NT2/D1 (cell line): ENCODE data around the gene ABCA13.

Experiments
- SUZ12 ChIP-seq: IDR thresholded peaks from 2 replicates; pipeline ENCODE4 v1.6.1; 2011; ENCODE audit not compliant: insufficient read length, insufficient read depth; ENCODE audit errors: extremely low read depth
- YY1 ChIP-seq: IDR thresholded peaks from 2 replicates; pipeline ENCODE4 v1.6.1; 2011; ENCODE audit not compliant: insufficient read length, insufficient read depth

GRCh38 chr7:48594349-48594748 lies 423.1 kb downstream of the ABCA13 start:
- TF ChIP-seq SUZ12 (no peak), YY1 (no peak)
